K562 (cell line): Measurements from ENCODE around the gene RGR.

Source experiments
- DIDO1 ChIP-seq: fragments of 450-650 bp; IDR thresholded peaks from 2 replicates; pipeline ENCODE4 v1.6.1; 2016; ENCODE audit warnings: low read depth, missing biosample characterization, missing genetic modification characterization
- ESRRA ChIP-seq: fragments of 450-650 bp; IDR thresholded peaks from 2 replicates; pipeline ENCODE4 v1.6.1; 2014; ENCODE audit warnings: low read depth, mild to moderate bottlenecking, moderate library complexity, borderline replicate concordance
- POLR2H ChIP-seq: IDR thresholded peaks from 2 replicates; pipeline ENCODE4 v1.6.1; 2016; ENCODE audit warnings: missing genetic modification characterization, low read depth, mild to moderate bottlenecking, control low read depth, missing compliant biosample characterization, moderate library complexity
- PTTG1 ChIP-seq: fragments of 450-650 bp; IDR thresholded peaks from 2 replicates; pipeline ENCODE4 v1.6.1; 2016; ENCODE audit warnings: low read depth, mild to moderate bottlenecking, missing genetic modification characterization, missing compliant biosample characterization
- TF ChIP-seq, protein P1 (sequence below): sonication (generic); formaldehyde crosslinking; IDR thresholded peaks from 2 replicates; pipeline ENCODE4 v1.8.1; 2022; ENCODE audit warnings: missing genetic modification reagents
- TF ChIP-seq, protein P2 (sequence below): sonication (generic); IDR thresholded peaks from 2 replicates; pipeline ENCODE4 v1.6.1; 2016

DNA sequence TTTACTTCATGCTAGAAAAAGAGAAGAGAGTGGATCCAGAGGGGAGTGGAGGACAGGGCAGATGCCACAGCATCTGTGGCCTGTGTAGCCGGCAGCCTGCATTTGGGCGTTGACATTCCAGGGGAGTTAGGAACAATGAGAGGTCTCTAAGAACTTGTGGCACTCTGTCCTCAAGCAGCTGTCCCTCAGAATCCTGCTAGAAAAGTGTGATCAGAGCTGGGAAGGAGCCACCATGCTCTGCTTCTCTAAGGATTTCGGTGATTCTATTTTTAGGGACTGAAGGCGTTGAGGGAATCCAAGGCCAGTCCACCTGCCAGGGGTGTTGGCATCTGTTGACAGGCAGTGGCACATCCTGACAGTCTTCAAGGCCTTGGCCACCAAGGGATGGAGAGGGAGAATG is 27.1 kb upstream of the RGR start:
- TF ChIP-seq, protein P1, sequence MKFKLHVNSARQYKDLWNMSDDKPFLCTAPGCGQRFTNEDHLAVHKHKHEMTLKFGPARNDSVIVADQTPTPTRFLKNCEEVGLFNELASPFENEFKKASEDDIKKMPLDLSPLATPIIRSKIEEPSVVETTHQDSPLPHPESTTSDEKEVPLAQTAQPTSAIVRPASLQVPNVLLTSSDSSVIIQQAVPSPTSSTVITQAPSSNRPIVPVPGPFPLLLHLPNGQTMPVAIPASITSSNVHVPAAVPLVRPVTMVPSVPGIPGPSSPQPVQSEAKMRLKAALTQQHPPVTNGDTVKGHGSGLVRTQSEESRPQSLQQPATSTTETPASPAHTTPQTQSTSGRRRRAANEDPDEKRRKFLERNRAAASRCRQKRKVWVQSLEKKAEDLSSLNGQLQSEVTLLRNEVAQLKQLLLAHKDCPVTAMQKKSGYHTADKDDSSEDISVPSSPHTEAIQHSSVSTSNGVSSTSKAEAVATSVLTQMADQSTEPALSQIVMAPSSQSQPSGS (CRISPR knock-in tag) = no peak
- TF ChIP-seq DIDO1 (tag) (no peak), POLR2H (no peak), ESRRA (no peak), PTTG1 (no peak)
- TF ChIP-seq, protein P2, sequence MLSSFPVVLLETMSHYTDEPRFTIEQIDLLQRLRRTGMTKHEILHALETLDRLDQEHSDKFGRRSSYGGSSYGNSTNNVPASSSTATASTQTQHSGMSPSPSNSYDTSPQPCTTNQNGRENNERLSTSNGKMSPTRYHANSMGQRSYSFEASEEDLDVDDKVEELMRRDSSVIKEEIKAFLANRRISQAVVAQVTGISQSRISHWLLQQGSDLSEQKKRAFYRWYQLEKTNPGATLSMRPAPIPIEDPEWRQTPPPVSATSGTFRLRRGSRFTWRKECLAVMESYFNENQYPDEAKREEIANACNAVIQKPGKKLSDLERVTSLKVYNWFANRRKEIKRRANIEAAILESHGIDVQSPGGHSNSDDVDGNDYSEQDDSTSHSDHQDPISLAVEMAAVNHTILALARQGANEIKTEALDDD = no peak
